22Rv1 (cell line): ENCODE results near the gene SEMA5A.

Experiments used
- CTCF ChIP-seq: fragments of 450-650 bp; IDR thresholded peaks from 2 replicates; pipeline ENCODE4 v1.5.1; 2017; ENCODE audit warnings: mild to moderate bottlenecking
- ZFX ChIP-seq: fragments of 450-650 bp; IDR thresholded peaks from 2 replicates; pipeline ENCODE4 v1.6.1; 2017; ENCODE audit warnings: antibody characterized with exemption, borderline replicate concordance

- no peak for TF ChIP-seq CTCF
- TF ChIP-seq ZFX = no peak
Observed at GRCh38 chr5:9284781-9285307, 261.0 kb downstream of the SEMA5A start.
